Motor neuron (in vitro differentiated cells): ENCODE measurements around the gene SUMF1. TPM values are rescaled to one million over a fixed set of nuclear protein-coding genes. Genes with fewer than 3 reads are reported as not detected.

ENCODE experiments used
- ATAC-seq, 8 experiments: fragments of 200-7000 bp; cut with Tn5 transposase; replicated peaks in 6 of 8; 2 replicates each; pipeline ENCODE4 v1.8.0; 2021; ENCODE audit warnings: mild to moderate bottlenecking in 8 of 8, moderate library complexity in 8 of 8
- H3K27ac ChIP-seq, 2 donors: fragments of 250-450 bp; sonication (Bioruptor Pico); 2 replicates each; pipeline ENCODE4 v1.9.0; 2021; ENCODE audit warnings: antibody characterized with exemption in 2 of 2, mild to moderate bottlenecking in 2 of 2, moderate library complexity in 1 of 2
- H3K4me1 ChIP-seq, 2 donors: fragments of 250-450 bp; sonication (Bioruptor Pico); replicated peaks in 1 of 2; 2 replicates each; pipeline ENCODE4 v1.6.1; 2021; ENCODE audit warnings: antibody characterized with exemption in 2 of 2, mild to moderate bottlenecking in 2 of 2, moderate library complexity in 1 of 2
- H3K4me3 ChIP-seq, 5 donors: fragments of 250-450 bp; sonication (Bioruptor Pico); 2 replicates each; pipeline ENCODE4 v1.9.0; 2021; ENCODE audit warnings: antibody characterized with exemption in 5 of 5, mild to moderate bottlenecking in 5 of 5, moderate library complexity in 4 of 5
- WGBS, 10 experiments: fragments of 450-650 bp; shearing (Covaris generic); methylation state at CpG; one replicate each; pipeline ENCODE4 v1.0.0; 2022; 5-methylcytosine and 5-hydroxymethylcytosine counted together
- in situ Hi-C, 9 experiments: fragments of 400-800 bp; cut with MboI; loops; one replicate each; pipeline ENCODE4 v1.15.0; 2021; ENCODE audit warnings: low sequenced_read_pairs in 9 of 9, low pct_unique_long_range_greater_than_20kb in 2 of 9; ENCODE audit not compliant: unreplicated experiment in 9 of 9
- total RNA-seq, 8 experiments: library from RNA; unstranded; fragments of 300-600 nt; gene quantifications; 2 replicates each; pipeline versions ENCODE4 v1.2.3 to v1.2.4, GENCODE V29; 2022

Gene SUMF1
- total RNA-seq, 8 experiments from 2014 or later = 3.1 to 52.6 (median 12.1) TPM

GRCh38 chr3:4373669-4374068 lies 93.4 kb downstream of the SUMF1 start:
- Histone ChIP-seq H3K27ac (no peak overlapping the region), H3K4me3 (no peak overlapping the region)
- in situ Hi-C loops = loop anchor here in 3 of 9 experiments (25.0 kb wide), 2 partner anchors 114 to 264 kb away; partner anchors contain the start of gene ITPR1 (in 1 of the 3)

GRCh38 chr3:4362523-4362922 lies 104.5 kb downstream of the SUMF1 start:
- in situ Hi-C loops = loop anchor here in 3 of 9 experiments (25.0 kb wide), 2 partner anchors 125 to 275 kb away; partner anchors contain the start of gene ITPR1 (in 1 of the 3)
- Histone ChIP-seq H3K27ac (no peak overlapping the region), H3K4me1 (no peaks in the 10 kb centered on the region), H3K4me3 (no peak overlapping the region)
- no peak for ATAC-seq
- WGBS, 10 experiments = 83 to 100% (median 100%) methylated on average over 1 to 2 of the region's 2 CpGs; no CpG with 5 or more reads in 3 of the 10 experiments

More at GRCh38 chr3:4373669-4374068, 93.4 kb downstream of the SUMF1 start:
- ATAC-seq = no peak
- H3K4me1 ChIP-seq = no peaks in the 10 kb centered on the region

GRCh38 chr3:4360817-4361216 lies 106.3 kb downstream of the SUMF1 start:
- WGBS, 10 experiments = 58 to 100% (median 85%) methylated on average over 1 to 6 of the region's 6 CpGs

GRCh38 chr3:4359805-4360502 lies 107.1 kb downstream of the SUMF1 start:
- 77 to 97% (median 92%) methylated on average over 3 to 12 of the region's 12 CpGs for WGBS, 10 experiments
- in situ Hi-C loops = loop anchor here in 6 of 9 experiments (10.0 to 25.0 kb wide), 3 partner anchors 127 to 277 kb away; partner anchors contain the start of gene ITPR1 (in 1 of the 6)
- no peak overlapping the region for H3K4me3 ChIP-seq
- H3K27ac ChIP-seq = no peak overlapping the region
- H3K4me1 ChIP-seq = peaks cover 0 to 7% of the 10 kb centered on the region in 2 donors
- no peak for ATAC-seq

More at GRCh38 chr3:4360817-4361216, 106.3 kb downstream of the SUMF1 start:
- H3K4me1 ChIP-seq = peaks cover 0 to 2% of the 10 kb centered on the region in 2 donors
- in situ Hi-C loops = loop anchor here in 3 of 9 experiments (25.0 kb wide), 2 partner anchors 126 to 276 kb away; partner anchors contain the start of gene ITPR1 (in 1 of the 3)
- no peak overlapping the region for H3K4me3 ChIP-seq
- H3K27ac ChIP-seq = no peak overlapping the region
- ATAC-seq = no peak

GRCh38 chr3:4358273-4358672 lies 108.8 kb downstream of the SUMF1 start:
- H3K27ac ChIP-seq = no peak overlapping the region
- in situ Hi-C loops = loop anchor here in 6 of 9 experiments (10.0 to 25.0 kb wide), 3 partner anchors 129 to 279 kb away; partner anchors contain the start of gene ITPR1 (in 1 of the 6)
- H3K4me1 ChIP-seq = peaks cover 0 to 7% of the 10 kb centered on the region in 2 donors
- WGBS, 10 experiments = 82 to 100% (median 97%) methylated on average over 1 to 4 of the region's 4 CpGs; no CpG with 5 or more reads in 1 of the 10 experiments
- ATAC-seq = no peak
- H3K4me3 ChIP-seq = no peak overlapping the region

- H3K4me1 ChIP-seq = peaks cover 0 to 7% of the 10 kb centered on the region in 2 donors
- no peak overlapping the region for H3K4me3 ChIP-seq
- peak in 3 of 8 experiments; percentile 72 to 95 (median 87) for ATAC-seq
- in situ Hi-C loops = loop anchor here in 6 of 9 experiments (10.0 to 25.0 kb wide), 3 partner anchors 131 to 281 kb away; partner anchors contain the start of gene ITPR1 (in 1 of the 6)
- H3K27ac ChIP-seq = no peak overlapping the region
- 0 to 96% (median 75%) methylated on average over 1 to 8 of the region's 10 CpGs; no CpG with 5 or more reads in 1 of the 10 experiments for WGBS, 10 experiments
Observed at GRCh38 chr3:4356546-4357410, 110.3 kb downstream of the SUMF1 start.

GRCh38 chr3:4356220-4356540 lies 110.9 kb downstream of the SUMF1 start:
- no peak for ATAC-seq
- H3K4me3 ChIP-seq = no peak overlapping the region
- in situ Hi-C loops = loop anchor here in 6 of 9 experiments (10.0 to 25.0 kb wide), 3 partner anchors 131 to 281 kb away; partner anchors contain the start of gene ITPR1 (in 1 of the 6)
- WGBS, 10 experiments = 61 to 100% (median 76%) methylated on average over 1 to 5 of the region's 6 CpGs; no CpG with 5 or more reads in 1 of the 10 experiments
- peaks cover 0 to 7% of the 10 kb centered on the region in 2 donors for H3K4me1 ChIP-seq
- H3K27ac ChIP-seq = no peak overlapping the region

GRCh38 chr3:4355401-4356219 lies 111.5 kb downstream of the SUMF1 start:
- 46 to 80% (median 60%) methylated on average over 2 to 6 of the region's 6 CpGs for WGBS, 10 experiments
- peaks cover 0 to 7% of the 10 kb centered on the region in 2 donors for H3K4me1 ChIP-seq
- no peak overlapping the region for H3K4me3 ChIP-seq
- no peak overlapping the region for H3K27ac ChIP-seq
- ATAC-seq = peak in 1 of 8 experiments; percentile 5
- in situ Hi-C loops = loop anchor here in 6 of 9 experiments (10.0 to 25.0 kb wide), 3 partner anchors 132 to 282 kb away; partner anchors contain the start of gene ITPR1 (in 1 of the 6)

- WGBS, 10 experiments = 90 to 100% (median 100%) methylated on average over 1 to 4 of the region's 4 CpGs; no CpG with 5 or more reads in 3 of the 10 experiments
- Histone ChIP-seq H3K27ac (no peak overlapping the region), H3K4me1 (peaks cover 0 to 7% of the 10 kb centered on the region in 2 donors), H3K4me3 (no peak overlapping the region)
- in situ Hi-C loops = loop anchor here in 6 of 9 experiments (10.0 to 25.0 kb wide), 3 partner anchors 135 to 285 kb away; partner anchors contain the start of gene ITPR1 (in 1 of the 6)
- peak in 1 of 8 experiments; percentile 10 for ATAC-seq
Observed at GRCh38 chr3:4351872-4352271, 115.2 kb downstream of the SUMF1 start.

GRCh38 chr3:4351164-4351855 lies 115.8 kb downstream of the SUMF1 start:
- peak in 3 of 8 experiments; percentile 61 to 86 (median 85) for ATAC-seq
- Histone ChIP-seq H3K27ac (no peak overlapping the region), H3K4me3 (no peak overlapping the region), H3K4me1 (peaks cover 0 to 7% of the 10 kb centered on the region in 2 donors)
- in situ Hi-C loops = loop anchor here in 6 of 9 experiments (10.0 to 25.0 kb wide), 3 partner anchors 136 to 286 kb away; partner anchors contain the start of gene ITPR1 (in 1 of the 6)
- WGBS, 10 experiments = 10 to 100% (median 85%) methylated on average over 2 to 11 of the region's 11 CpGs; no CpG with 5 or more reads in 1 of the 10 experiments

GRCh38 chr3:4350789-4351163 lies 116.3 kb downstream of the SUMF1 start:
- 0 to 30% (median 8%) methylated on average over 1 to 2 of the region's 2 CpGs; no CpG with 5 or more reads in 4 of the 10 experiments for WGBS, 10 experiments
- ATAC-seq = peak in 5 of 8 experiments; percentile 44 to 81 (median 65)
- Histone ChIP-seq H3K4me3 (no peak overlapping the region), H3K4me1 (peaks cover 0 to 5% of the 10 kb centered on the region in 2 donors), H3K27ac (no peak overlapping the region)
- in situ Hi-C loops = loop anchor here in 6 of 9 experiments (10.0 to 25.0 kb wide), 3 partner anchors 137 to 287 kb away; partner anchors contain the start of gene ITPR1 (in 1 of the 6)
